ENCODE results near the gene PGM1.
"Not testable (repeated sequence)": the region's sequence is repeated elsewhere in the genome, so short reads cannot be mapped to it uniquely, and the experiment has no call there.

The PGM1 gene

GRCh38 chr1:63593303-63593885 lies at the start of gene PGM1:
PGM1 (plus strand) TSS chr1:63593411; CDS start chr1:63593489, 78 bp downstream.
- ATAC-seq, result peak; percentile 85 to 86

DNA sequence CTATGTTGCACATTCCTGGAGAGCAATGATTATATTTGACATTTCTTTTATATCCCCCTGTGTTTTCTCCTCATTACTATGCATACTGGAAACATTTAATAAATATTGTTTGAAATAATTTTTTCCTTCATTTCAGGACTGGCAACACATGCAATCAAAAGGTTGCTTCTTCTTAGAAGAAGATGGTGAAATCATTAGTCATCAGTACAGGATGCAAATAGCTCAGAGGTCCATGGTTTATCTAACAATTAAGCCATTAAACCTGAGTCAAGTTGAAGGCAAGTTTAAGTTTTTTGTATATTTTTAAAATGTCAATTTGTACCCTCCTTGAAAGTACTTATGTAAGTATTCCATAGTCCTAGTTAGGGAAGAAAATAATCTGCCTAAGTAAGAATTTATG lies 47.4 kb upstream of the PGM1 start:
- ATAC-seq, result no peak

GRCh38 chr1:63547621-63548294 lies 45.5 kb upstream of the PGM1 start:
- no peak for ATAC-seq

GRCh38 chr1:63548303-63548702 lies 44.9 kb upstream of the PGM1 start:
- ATAC-seq, result no peak

- no peak for ATAC-seq
These were observed 44.3 kb upstream of the PGM1 start for GRCh38 chr1:63548877-63549276.

DNA sequence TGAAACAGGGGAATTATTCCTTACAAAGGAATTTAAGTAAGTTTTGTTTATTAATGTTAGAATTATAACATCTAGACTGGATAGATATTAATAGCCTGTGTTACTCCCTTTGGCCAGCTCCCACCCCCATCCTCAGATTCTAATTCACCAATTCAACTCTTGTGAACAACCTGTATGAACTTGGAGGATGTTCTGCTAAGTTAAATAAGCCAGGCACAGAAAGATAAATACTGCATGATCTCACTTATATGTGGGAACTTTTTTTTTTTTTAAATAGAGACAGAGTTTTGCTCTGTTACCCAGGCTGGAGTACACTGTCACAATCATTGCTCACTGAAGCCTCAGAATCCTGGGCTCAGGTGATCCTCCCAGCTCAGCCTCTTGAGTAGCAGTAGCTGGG lies 37.7 kb upstream of the PGM1 start:
- ATAC-seq, result no peak

DNA sequence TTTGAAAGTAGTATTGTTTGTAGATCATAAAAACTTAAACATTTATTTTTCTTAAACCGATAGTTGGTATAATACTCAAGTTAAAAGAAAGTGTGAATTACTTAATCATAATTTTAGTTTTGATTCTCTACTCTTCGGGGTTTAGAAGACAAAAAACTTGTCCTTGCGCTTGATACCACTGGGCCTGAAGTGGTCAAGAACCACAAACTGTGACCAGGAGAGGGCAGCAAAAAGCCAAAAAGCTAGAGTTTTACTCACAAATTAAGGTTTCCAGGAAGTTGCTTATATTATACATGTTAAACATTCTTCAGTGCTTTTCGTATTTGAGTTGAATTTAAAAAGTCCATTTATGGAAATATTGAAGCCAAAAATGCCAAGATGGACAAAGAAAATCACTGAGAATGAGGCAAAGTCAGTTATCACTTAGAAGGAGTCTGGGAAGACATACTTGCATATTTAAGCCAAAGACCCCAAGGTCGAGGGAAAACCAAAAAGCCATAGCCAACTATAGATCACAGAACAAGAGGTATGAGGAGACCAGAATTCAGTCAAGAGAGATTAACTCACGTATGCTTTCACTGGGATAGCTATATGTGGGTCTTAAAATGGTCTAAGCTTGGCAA lies 35.7 kb upstream of the PGM1 start:
- ATAC-seq, result no peak

DNA sequence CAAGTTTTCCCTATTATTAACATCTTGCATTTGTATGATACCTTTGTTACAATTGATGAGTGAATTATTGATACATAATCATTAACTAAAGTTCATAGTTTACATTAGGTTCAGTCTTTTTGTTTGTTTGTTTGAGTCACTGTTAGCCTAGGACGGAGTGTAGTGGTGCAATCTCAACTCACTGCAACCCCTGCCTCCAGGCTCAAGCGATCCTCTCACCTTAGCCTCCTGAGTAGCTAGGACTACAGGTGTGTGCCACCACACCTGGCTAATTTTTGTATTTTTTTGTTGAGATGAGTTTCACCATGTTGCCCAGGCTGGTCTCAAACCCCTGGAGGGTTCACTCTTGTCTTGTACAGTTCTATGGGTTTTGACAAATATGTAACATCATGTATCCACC lies 33.9 kb upstream of the PGM1 start:
- no peak for ATAC-seq

DNA sequence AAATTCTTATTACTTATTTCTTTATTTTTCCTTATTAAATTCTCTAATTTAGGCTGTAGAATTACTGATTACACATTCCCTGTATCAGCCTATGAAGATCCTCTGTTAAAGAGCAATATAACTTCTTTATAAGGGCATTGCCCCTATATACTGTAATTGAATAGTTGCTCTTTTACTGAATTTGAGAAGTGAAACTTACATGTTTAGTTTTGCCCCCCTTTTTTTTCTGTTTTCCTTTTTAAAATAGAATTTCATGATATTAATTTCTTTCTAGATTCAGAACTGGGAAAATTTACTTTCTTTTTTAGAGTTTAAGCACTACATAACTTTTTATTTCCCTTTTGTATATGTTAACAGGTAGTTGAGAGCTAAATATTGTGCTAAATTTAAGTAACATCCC lies 29.5 kb upstream of the PGM1 start:
- no peak for ATAC-seq

DNA sequence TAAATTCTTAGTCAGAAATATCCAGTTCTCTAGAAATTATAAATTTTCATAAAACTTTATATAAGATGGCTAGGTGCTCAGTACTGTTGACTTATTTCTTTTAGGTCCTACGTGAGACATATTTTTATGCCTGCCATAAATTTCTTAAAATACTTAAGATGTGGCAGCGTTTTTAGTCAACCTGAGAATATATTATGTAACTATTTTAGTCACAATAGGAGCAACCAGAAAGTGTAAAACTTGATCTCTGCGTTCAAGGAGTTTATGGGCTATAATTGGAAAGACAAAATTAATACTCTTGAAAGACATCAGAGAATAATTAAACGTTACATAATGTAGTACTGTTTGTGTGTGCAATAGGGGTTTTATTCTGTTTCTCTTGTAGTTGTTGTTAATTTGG lies 24.1 kb upstream of the PGM1 start:
- no peak for ATAC-seq

GRCh38 chr1:63569640-63570316 lies 23.4 kb upstream of the PGM1 start:
- no peak for ATAC-seq

DNA sequence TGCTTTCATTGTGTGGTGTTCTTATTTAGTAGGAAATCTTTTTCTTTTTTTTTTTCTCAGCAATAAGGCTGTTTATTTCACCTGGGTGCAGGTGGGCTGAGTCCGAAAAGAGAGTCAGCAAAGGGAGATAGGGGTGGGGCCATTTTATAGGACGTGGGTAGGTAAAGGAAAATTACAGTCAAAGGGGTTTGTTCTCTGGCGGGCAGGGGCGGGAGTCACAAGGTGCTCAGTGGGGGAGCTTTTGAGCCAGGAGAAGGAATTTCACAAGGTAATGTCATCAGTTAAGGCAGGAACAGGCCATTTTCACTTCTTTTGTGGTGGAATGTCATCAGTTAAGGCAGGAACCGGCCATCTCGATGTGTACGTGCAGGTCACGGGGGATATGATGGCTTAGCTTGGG lies 20.5 kb upstream of the PGM1 start:
- not testable (repeated sequence) for ATAC-seq

DNA sequence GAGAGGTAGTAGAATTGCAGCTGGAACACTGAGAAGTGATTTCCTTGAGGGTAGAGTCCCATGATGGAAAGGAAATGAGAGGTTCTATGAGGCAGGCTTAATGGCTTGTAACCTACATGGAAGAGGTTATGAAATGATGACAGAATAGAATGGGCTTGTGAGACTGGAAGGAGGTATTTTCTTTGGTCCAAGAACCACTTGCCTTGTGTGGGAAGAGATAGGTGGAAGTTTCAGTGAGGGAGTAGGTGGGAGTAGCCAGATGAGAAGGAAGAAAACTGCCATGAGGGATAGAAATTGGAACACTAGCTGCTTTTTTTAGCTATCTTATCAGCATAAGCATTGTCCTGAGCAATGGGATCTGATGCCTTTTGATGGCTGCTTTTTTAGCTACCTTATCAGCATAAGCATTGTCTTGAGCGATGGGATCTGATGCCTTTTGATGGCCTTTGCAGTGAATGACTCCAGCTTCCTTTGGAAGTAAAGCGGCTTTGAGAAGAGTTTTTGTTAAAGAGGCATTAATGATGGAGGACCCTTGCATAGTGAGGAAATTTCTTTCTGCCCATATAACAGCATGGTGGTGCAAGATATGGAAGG lies 18.9 kb upstream of the PGM1 start:
- not testable (repeated sequence) for ATAC-seq

- ATAC-seq, result no peak
These were observed 17.8 kb upstream of the PGM1 start for GRCh38 chr1:63575340-63575826.

- not testable (repeated sequence) for ATAC-seq
These were observed 6.9 kb upstream of the PGM1 start for GRCh38 chr1:63586326-63586725.

GRCh38 chr1:63590166-63590560 lies 3.0 kb upstream of the PGM1 start:
- no peak for ATAC-seq

- ATAC-seq, result no peak
These were observed 492 bp upstream of the PGM1 start for GRCh38 chr1:63592536-63593302.

GRCh38 chr1:63593886-63594605 lies 835 bp downstream of the PGM1 start:
- peak; percentile 57 to 61 for ATAC-seq

DNA sequence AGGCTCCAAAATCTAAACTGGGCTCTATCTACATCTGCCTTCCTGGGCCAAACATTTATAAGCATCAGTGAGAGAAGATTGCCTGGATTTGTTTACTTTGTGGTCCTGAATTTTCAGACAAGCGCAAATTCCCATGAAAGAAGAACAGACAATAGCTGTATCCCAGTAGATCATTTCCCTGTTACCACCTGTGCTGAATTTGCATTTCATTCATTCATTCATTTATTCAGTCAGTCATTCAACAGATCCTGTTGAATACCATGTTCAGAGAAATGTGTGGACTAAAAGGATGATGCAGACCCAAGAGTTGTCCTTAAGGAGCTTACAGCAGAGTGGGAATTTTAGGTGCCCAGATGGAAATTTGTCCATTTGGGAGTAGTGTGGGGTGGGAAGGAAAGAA lies 2.2 kb downstream of the PGM1 start:
- ATAC-seq, result no peak

DNA sequence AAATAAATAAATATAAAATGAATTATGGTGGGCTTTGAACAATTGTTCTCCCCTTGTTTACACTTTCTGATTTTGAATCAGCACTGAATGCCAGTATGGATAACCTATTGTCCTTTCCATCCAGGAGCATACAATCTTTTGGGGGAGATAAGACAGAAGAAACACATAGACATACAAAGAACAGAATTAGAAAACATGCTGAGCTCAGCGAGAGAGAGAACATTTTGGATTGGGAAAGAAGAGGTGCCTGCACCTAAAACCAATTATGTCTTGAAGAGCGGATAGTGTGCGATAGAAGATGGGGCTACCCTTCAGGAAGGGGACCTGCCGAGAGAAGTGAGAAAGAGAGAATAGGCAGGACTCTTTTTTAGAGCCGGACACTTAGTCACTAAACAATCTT lies 6.6 kb downstream of the PGM1 start:
- no peak for ATAC-seq

DNA sequence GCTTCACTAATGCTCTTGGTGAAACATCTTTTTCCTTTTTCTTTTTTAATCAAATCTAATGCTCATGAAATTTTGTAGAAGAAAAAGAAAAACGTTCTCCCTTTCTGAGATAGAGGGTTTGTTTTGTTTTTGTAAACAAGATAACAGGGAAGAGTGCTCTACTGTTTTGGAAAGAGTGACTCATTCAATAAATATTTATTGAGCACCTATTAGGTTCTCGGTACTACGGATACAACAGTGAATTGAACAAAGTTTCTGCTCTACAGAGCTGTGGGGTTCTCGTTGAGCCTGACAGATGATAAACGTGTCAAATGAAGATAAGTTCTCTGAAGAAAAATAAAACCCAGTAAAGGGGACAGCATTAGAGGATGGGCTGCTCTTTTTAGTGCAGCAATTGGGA lies 7.0 kb downstream of the PGM1 start:
- no peak for ATAC-seq

GRCh38 chr1:63601061-63601460 lies 7.8 kb downstream of the PGM1 start:
- no peak for ATAC-seq

Measured in activated CD4-positive, CD25-positive, alpha-beta regulatory T cell treated with anti-CD3 and anti-CD28 coated beads, Interleukin-2, amount 50 U/mL, for 24 hours (primary cell).